Lower lobe of right lung (tissue), 2 donors: ENCODE measurements around the gene RTL10. TPM values are rescaled to one million over a fixed set of nuclear protein-coding genes. Genes with fewer than 3 reads are reported as not detected.

Experiments
- ATAC-seq, 2 donors: fragments of 200-7000 bp; cut with Tn5 transposase; one replicate each; pipeline ENCODE4 v1.9.1; 2020 to 2022; ENCODE audit warnings: mild to moderate bottlenecking in 2 of 2, moderate library complexity in 2 of 2
- DNase-seq: peaks from one replicate; pipeline ENCODE4 v3.0.0-alpha.2; 2020
- H3K27ac ChIP-seq: fragments of 200-600 bp; one replicate; pipeline ENCODE4 v1.8.0; 2022
- H3K27me3 ChIP-seq: fragments of 200-600 bp; one replicate; pipeline ENCODE4 v1.8.0; 2022; ENCODE audit warnings: low read depth
- H3K36me3 ChIP-seq: fragments of 200-600 bp; one replicate; pipeline ENCODE4 v1.8.0; 2022; ENCODE audit warnings: mild to moderate bottlenecking
- H3K4me1 ChIP-seq: fragments of 200-600 bp; one replicate; pipeline ENCODE4 v1.8.0; 2022
- H3K4me3 ChIP-seq: fragments of 200-600 bp; one replicate; pipeline ENCODE4 v1.8.0; 2022; ENCODE audit warnings: mild to moderate bottlenecking
- H3K9me3 ChIP-seq: fragments of 200-600 bp; one replicate; pipeline ENCODE4 v1.8.0; 2022
- intact Hi-C: fragments of 100-400 bp; cut with DNase I; formaldehyde crosslinking; loops from one replicate; pipeline ENCODE4 v1.11.0; 2022
- long read RNA-seq: library from polyadenylated mRNA; unstranded; transcript quantifications from one replicate; pipeline ENCODE4 v2.0.0, GENCODE V29; 2021
- total RNA-seq: library from RNA; stranded (reverse); fragmentation: NEBNext Ultra II Directional; extraction: Animal tissue kit (Norgen Biotek cat#: 25700); gene quantifications from one replicate; pipeline ENCODE4 v1.2.1, GENCODE V29; 2021
- TF ChIP-seq, protein P1 (sequence below): fragments of 200-600 bp; IDR thresholded peaks from one replicate; pipeline ENCODE4 v1.8.0; 2022; ENCODE audit warnings: antibody characterized with exemption, mild to moderate bottlenecking
- donor health status: DM: no; HTN: yes; CAD: no; lungs with severe emphysema.

RTL10 gene, protein sequence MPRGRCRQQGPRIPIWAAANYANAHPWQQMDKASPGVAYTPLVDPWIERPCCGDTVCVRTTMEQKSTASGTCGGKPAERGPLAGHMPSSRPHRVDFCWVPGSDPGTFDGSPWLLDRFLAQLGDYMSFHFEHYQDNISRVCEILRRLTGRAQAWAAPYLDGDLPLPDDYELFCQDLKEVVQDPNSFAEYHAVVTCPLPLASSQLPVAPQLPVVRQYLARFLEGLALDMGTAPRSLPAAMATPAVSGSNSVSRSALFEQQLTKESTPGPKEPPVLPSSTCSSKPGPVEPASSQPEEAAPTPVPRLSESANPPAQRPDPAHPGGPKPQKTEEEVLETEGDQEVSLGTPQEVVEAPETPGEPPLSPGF
- 24.3 TPM for total RNA-seq
- long read RNA-seq, full-length matches to known transcripts, result 7 of 22 reads
- long read RNA-seq, partial matches to known transcripts, result 0 of 22 reads
- long read RNA-seq, other reads (novel, unspliced or antisense), result 15 of 22 reads

DNA sequence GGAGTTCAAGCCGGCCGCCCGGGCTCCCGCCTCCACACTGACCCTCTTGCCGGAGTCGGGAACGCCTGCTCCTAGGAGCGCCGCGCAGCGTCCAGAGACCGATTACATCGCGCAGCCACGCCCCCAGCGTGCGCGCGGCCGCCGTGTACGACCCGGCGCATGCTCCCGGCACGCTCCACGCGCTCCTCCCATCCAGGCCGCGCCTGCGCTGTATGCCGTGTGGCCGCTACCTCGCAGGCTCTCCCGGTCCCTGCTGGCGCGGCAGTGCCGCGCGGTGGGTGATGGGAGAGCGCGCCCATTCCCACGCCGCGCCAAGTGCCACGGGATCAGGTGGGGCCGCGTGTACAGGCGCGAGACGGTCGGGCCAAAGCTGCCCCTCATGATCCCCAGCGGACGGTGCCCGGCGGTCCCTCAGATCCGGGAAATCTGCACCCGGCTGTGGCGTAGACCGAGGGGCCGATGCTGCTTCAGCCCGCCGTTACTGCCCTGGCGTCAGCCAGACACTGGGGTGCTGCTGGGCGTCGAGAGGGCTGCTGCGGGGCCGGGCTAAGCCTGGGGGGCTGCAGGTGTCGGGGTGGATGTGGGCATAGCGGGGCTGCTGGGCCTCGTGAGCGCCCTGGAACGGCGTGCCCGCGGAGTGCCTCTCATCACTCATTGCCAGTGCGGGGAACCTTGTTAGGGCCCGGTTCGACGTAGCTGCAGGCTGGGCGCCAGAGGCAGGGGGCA, at the start of gene RTL10, which contains the start of gene GNB1L:
Gene RTL10, minus strand, starts transcription at position 97 of the 726 bp plus-strand sequence. CDS start 2,613 bp downstream, outside the sequence.
Gene GNB1L, minus strand, starts transcription at position 97 of the 726 bp plus-strand sequence. CDS start 33,519 bp downstream, outside the sequence.
- peaks cover 52% of the 10 kb centered on the region for H3K4me1 ChIP-seq
- peak; percentile 97 to 98 for ATAC-seq
- intact Hi-C loops, result no loop called here
- TF ChIP-seq, protein P1, sequence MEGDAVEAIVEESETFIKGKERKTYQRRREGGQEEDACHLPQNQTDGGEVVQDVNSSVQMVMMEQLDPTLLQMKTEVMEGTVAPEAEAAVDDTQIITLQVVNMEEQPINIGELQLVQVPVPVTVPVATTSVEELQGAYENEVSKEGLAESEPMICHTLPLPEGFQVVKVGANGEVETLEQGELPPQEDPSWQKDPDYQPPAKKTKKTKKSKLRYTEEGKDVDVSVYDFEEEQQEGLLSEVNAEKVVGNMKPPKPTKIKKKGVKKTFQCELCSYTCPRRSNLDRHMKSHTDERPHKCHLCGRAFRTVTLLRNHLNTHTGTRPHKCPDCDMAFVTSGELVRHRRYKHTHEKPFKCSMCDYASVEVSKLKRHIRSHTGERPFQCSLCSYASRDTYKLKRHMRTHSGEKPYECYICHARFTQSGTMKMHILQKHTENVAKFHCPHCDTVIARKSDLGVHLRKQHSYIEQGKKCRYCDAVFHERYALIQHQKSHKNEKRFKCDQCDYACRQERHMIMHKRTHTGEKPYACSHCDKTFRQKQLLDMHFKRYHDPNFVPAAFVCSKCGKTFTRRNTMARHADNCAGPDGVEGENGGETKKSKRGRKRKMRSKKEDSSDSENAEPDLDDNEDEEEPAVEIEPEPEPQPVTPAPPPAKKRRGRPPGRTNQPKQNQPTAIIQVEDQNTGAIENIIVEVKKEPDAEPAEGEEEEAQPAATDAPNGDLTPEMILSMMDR, result peak; percentile 24
- no peaks in the 10 kb centered on the region for H3K9me3 ChIP-seq
- DNase-seq, result peak; percentile 99
- H3K36me3 ChIP-seq, result peaks cover 28% of the 10 kb centered on the region
- no peaks in the 10 kb centered on the region for H3K27me3 ChIP-seq
- H3K27ac ChIP-seq, result peak within 1 kb of the TSS; percentile 97
- H3K4me3 ChIP-seq, result peak within 1 kb of the TSS; percentile 91

DNA sequence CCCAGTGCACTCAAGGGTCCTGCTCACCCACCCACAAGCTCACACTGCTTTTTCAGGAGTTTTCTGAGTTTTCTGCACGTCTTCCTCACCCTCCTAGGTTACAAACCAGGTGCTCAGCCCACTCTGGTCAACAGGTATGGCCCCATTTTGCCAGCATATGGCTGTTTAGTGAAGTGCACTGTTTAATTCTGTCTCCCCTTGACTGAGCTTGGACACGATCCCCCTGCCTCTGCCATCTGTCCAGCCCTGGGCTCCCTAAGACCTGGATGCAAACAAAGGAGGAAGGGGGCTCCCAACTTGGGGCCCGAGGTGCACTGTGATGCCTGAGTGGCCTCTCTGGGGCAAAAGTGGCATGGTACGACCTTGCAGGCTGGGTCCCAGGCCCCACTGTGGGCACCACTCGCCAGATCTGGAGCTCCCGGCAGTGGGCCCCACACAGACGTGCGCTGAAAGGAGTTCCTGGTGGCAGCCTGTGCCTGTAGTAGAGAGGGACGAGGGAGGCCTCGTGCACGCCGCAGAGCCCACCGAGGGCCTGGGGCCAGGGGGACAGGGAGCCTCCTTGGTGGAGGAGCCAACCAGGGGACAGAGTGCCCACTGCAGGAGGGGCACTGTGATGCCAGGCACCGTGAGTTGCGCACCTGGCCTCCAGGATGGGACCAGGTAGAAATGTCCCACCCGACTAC, 49.6 kb upstream of the RTL10 start:
- Histone ChIP-seq H3K9me3 (no peaks in the 10 kb centered on the region), H3K4me1 (no peaks in the 10 kb centered on the region), H3K27me3 (no peaks in the 10 kb centered on the region), H3K4me3 (no peak overlapping the region), H3K36me3 (peaks cover 40% of the 10 kb centered on the region), H3K27ac (no peak overlapping the region)
- TF ChIP-seq, protein P1, result no peak
- intact Hi-C loops, result no loop called here
- no peak for ATAC-seq
- no peak for DNase-seq

DNA sequence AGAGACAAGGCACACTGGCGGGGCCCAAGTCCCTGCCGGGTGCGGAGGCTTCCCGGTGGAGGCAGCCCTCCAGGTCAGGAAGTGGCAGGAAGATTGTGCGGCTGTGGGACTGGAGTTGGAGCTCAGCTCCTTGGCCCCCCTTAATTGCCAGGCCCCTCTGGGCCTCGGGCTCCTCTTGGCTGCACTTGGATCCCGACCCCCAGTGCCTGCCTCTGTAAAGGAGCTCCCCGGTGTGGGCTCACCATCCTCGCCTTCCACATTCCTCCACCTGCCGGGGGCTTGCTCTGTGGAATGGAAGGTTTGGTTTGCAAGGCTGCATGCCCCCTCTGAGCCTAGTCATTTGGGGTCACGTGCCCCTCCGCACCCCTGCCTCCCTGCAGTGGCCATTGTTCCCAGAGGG, 48.8 kb upstream of the RTL10 start:
- TF ChIP-seq, protein P1, result no peak
- no peak overlapping the region for H3K4me3 ChIP-seq
- no peaks in the 10 kb centered on the region for H3K9me3 ChIP-seq
- no peaks in the 10 kb centered on the region for H3K27me3 ChIP-seq
- H3K27ac ChIP-seq, result no peak overlapping the region
- DNase-seq (no peak), ATAC-seq (no peak)
- intact Hi-C loops, result no loop called here
- peaks cover 44% of the 10 kb centered on the region for H3K36me3 ChIP-seq
- no peaks in the 10 kb centered on the region for H3K4me1 ChIP-seq

DNA sequence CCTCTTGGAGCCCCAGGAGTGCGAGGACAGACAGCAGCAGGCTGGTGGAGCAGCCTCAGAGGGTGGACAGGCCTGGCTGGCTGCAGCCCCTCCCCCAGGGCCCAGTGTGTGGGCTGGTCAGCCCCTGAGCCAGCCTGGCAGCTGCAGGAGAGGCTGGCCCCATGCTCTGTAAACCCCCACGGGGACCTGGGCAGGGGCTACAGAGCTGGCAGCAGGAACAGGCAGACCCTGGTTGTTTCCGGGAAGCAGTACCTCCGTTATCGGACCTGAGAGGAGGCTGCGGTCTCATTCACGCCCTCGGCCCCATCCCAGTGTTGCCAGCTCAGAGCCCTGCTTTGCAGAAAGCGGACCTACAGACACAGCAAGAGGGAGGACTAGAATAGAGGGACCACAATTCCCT, 48.4 kb upstream of the RTL10 start:
- no peak overlapping the region for H3K27ac ChIP-seq
- DNase-seq (no peak), ATAC-seq (no peak)
- no peaks in the 10 kb centered on the region for H3K27me3 ChIP-seq
- H3K36me3 ChIP-seq, result peaks cover 46% of the 10 kb centered on the region
- no peaks in the 10 kb centered on the region for H3K9me3 ChIP-seq
- H3K4me1 ChIP-seq, result no peaks in the 10 kb centered on the region
- no peak overlapping the region for H3K4me3 ChIP-seq
- TF ChIP-seq, protein P1, result no peak
- intact Hi-C loops, result no loop called here

DNA sequence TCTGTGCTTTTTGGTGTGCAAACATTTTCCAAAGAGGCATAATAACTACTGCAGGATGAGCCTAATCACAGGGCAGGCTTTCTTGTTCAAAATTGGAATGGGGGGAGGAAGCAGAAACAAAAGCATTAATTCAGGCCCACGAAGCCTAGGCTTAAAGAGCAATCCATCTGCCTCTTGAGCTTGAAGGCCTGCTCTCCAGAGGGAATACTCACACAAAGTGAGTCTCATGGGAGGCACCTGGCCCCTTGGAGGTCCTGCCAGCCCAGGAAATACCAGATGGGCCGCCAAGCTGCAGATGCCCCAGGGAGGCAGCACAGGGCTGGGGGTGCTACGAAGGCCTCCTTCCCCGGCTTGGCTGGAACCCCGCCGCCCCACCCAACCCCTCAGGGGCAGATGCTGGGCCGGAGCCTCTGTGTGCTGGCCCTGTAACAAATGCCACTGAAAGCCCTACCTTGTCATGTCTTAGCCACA, 47.6 kb upstream of the RTL10 start:
- Histone ChIP-seq H3K4me1 (no peaks in the 10 kb centered on the region), H3K36me3 (peaks cover 53% of the 10 kb centered on the region), H3K27me3 (no peaks in the 10 kb centered on the region), H3K4me3 (no peak overlapping the region), H3K27ac (no peak overlapping the region), H3K9me3 (no peaks in the 10 kb centered on the region)
- DNase-seq (no peak), ATAC-seq (no peak)
- intact Hi-C loops, result no loop called here
- TF ChIP-seq, protein P1, result no peak
